Smooth muscle cell (in vitro differentiated cells): ENCODE data around the gene C7orf57. TPM values are rescaled to one million over a fixed set of nuclear protein-coding genes. Genes with fewer than 3 reads are reported as not detected.

Experiments used
- DNase-seq: peaks from one replicate; lab custom pipeline; 2025; ENCODE audit not compliant: unreplicated experiment; lab: John Stamatoyannopoulos, UW
- H2AFZ ChIP-seq: fragments of 200-600 bp; sonication (generic); 2 replicates; pipeline ENCODE4 v1.6.0; 2016; ENCODE audit warnings: antibody characterized with exemption, low read depth, mild to moderate bottlenecking
- H3F3A ChIP-seq: fragments of 200-600 bp; sonication (generic); 2 replicates; pipeline ENCODE4 v1.6.0; 2017; ENCODE audit warnings: antibody characterized with exemption, low read depth
- H3K27ac ChIP-seq: fragments of 200-600 bp; sonication (generic); 2 replicates; pipeline ENCODE4 v1.5.1; 2016; ENCODE audit warnings: low read depth, mild to moderate bottlenecking
- H3K27me3 ChIP-seq: fragments of 200-600 bp; sonication (generic); 2 replicates; pipeline ENCODE4 v1.6.1; 2016; ENCODE audit warnings: low read depth, mild to moderate bottlenecking
- H3K36me3 ChIP-seq: fragments of 200-600 bp; sonication (generic); 2 replicates; pipeline ENCODE4 v1.5.1; 2016; ENCODE audit warnings: low read depth
- H3K4me1 ChIP-seq: fragments of 200-600 bp; sonication (generic); 2 replicates; pipeline ENCODE4 v1.5.1; 2016; ENCODE audit warnings: low read depth
- H3K4me2 ChIP-seq: fragments of 200-600 bp; sonication (generic); 2 replicates; pipeline ENCODE4 v1.6.0; 2016; ENCODE audit warnings: mild to moderate bottlenecking
- H3K4me3 ChIP-seq: fragments of 200-600 bp; sonication (generic); 2 replicates; pipeline ENCODE4 v1.5.1; 2016; ENCODE audit warnings: mild to moderate bottlenecking
- H3K79me2 ChIP-seq: fragments of 200-600 bp; sonication (generic); 2 replicates; pipeline ENCODE4 v1.6.0; 2016; ENCODE audit warnings: low read depth, mild to moderate bottlenecking
- H3K9ac ChIP-seq: fragments of 200-600 bp; sonication (generic); 2 replicates; pipeline ENCODE4 v1.6.0; 2016; ENCODE audit warnings: low read depth
- H3K9me3 ChIP-seq: fragments of 200-600 bp; sonication (generic); replicated peaks from 2 replicates; pipeline ENCODE4 v1.5.1; 2016; ENCODE audit warnings: low read depth
- H4K20me1 ChIP-seq: fragments of 200-600 bp; sonication (generic); 2 replicates; pipeline ENCODE4 v1.6.0; 2016; ENCODE audit warnings: low read depth
- WGBS: methylation state at CpG from one replicate; pipeline ENCODE4 v1.1.7; 2016; ENCODE audit warnings: low lambda C conversion rate; 5-methylcytosine and 5-hydroxymethylcytosine counted together
- polyA plus RNA-seq: library from polyadenylated mRNA; unstranded; fragments of >200 nt; fragmentation: Nextera tagmentation; extraction: Ambion mirVana; gene quantifications from 2 replicates; pipeline ENCODE4 v1.2.1, GENCODE V29; 2016
- total RNA-seq: library from RNA; depleted of rRNA; stranded (reverse); fragments of >200 nt; gene quantifications from 2 replicates; pipeline ENCODE4 v1.2.3, GENCODE V29; 2014
- TF ChIP-seq, protein P1 (sequence below): fragments of 200-600 bp; sonication (generic); IDR thresholded peaks from 2 replicates; pipeline ENCODE4 v1.5.1; 2017; ENCODE audit warnings: borderline replicate concordance, mild to moderate bottlenecking, antibody characterized with exemption; ENCODE audit not compliant: insufficient read depth, poor library complexity, severe bottlenecking

C7orf57 gene
- total and polyA plus RNA-seq, 2 experiments from 2014 or later = not detected

DNA sequence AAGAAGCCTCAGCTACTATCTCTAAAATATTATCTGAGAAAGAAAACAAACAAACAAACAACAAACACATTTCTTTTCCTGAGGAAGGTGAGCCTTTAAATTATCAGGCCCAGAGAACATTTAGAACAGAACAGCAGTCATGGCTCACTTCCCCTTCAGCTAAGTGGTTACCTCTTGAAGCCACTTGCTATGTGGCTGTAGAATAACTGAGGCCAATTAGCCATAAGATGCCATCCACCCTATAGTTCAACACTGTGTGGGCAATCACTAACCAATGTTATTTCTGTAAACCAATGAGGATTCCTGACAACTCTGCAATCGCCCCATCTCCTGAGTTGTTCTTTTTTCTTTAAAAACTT, 50.1 kb downstream of the C7orf57 start:
- Histone ChIP-seq H3F3A (peaks cover 26% of the 10 kb centered on the region), H3K4me3 (no peak overlapping the region), H4K20me1 (no peaks in the 10 kb centered on the region), H3K27ac (peak overlapping the region; percentile 99), H3K79me2 (no peaks in the 10 kb centered on the region), H3K36me3 (no peaks in the 10 kb centered on the region), H2AFZ (no peak overlapping the region), H3K9ac (peak overlapping the region; percentile 68), H3K4me2 (peak overlapping the region; percentile 71), H3K9me3 (no peaks in the 10 kb centered on the region), H3K27me3 (no peaks in the 10 kb centered on the region), H3K4me1 (peaks cover 24% of the 10 kb centered on the region)
- DNase-seq = no peak
- TF ChIP-seq, protein P1, sequence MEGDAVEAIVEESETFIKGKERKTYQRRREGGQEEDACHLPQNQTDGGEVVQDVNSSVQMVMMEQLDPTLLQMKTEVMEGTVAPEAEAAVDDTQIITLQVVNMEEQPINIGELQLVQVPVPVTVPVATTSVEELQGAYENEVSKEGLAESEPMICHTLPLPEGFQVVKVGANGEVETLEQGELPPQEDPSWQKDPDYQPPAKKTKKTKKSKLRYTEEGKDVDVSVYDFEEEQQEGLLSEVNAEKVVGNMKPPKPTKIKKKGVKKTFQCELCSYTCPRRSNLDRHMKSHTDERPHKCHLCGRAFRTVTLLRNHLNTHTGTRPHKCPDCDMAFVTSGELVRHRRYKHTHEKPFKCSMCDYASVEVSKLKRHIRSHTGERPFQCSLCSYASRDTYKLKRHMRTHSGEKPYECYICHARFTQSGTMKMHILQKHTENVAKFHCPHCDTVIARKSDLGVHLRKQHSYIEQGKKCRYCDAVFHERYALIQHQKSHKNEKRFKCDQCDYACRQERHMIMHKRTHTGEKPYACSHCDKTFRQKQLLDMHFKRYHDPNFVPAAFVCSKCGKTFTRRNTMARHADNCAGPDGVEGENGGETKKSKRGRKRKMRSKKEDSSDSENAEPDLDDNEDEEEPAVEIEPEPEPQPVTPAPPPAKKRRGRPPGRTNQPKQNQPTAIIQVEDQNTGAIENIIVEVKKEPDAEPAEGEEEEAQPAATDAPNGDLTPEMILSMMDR = no peak
- 55% methylated on average over 1 of the region's 1 CpG for WGBS

DNA sequence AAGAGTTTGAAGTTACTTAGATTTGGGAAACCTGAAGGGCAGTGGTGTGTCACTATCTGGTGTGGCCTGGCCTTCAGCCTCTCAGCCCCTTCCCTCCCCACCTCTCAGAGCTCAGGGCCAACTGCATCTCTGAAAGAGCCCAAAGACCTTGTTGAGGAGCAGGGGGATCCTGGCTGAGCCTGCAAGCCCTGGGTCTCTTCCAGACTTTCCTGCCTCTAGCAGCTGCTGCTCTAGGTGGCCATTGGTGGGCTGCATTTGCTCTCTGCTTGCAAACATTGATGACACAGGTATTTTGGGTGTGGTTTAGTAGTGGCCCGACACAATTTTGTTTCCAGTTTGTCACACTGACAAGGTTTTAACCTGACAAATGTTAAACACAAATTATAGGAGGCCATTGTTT, 50.6 kb downstream of the C7orf57 start:
- 65% methylated on average over 1 of the region's 1 CpG for WGBS
- TF ChIP-seq, protein P1 = no peak
- Histone ChIP-seq H3F3A (peaks cover 26% of the 10 kb centered on the region), H3K4me2 (peak overlapping the region; percentile 71), H3K36me3 (no peaks in the 10 kb centered on the region), H3K27me3 (no peaks in the 10 kb centered on the region), H3K27ac (peak overlapping the region; percentile 99), H3K4me1 (peaks cover 28% of the 10 kb centered on the region), H4K20me1 (no peaks in the 10 kb centered on the region), H3K9me3 (no peaks in the 10 kb centered on the region), H3K79me2 (peaks cover under 1% of the 10 kb centered on the region), H2AFZ (no peak overlapping the region), H3K4me3 (no peak overlapping the region), H3K9ac (peak overlapping the region; percentile 68)
- no peak for DNase-seq

DNA sequence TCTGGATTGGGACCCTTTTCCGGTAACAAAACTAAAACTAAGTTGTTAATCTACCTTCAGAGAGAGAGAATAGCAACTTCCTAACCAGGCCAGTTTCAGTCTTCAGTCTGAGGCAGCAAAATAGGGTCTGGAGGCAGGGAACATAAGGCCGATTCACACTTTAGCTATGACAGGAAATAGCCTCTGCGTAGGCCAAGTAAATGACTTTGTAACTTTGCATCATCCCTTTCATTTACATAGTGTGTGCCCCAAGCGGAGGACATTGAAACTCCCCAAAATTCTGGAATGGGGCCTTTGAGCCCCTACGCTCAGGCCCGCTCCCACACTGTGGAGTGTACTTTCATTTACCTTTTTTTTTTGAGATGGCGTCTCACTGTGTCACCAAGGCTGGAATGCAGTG, 52.0 kb downstream of the C7orf57 start:
- H3K27me3 ChIP-seq = no peaks in the 10 kb centered on the region
- no peak overlapping the region for H3K4me3 ChIP-seq
- WGBS = 49% methylated on average over 7 of the region's 7 CpGs

More for the DNA sequence above, 52.0 kb downstream of the C7orf57 start:
- no peak for DNase-seq
- no peaks in the 10 kb centered on the region for H3K36me3 ChIP-seq
- H3K4me2 ChIP-seq = peak overlapping the region; percentile 71
- H3K4me1 ChIP-seq = peaks cover 28% of the 10 kb centered on the region
- no peaks in the 10 kb centered on the region for H4K20me1 ChIP-seq
- TF ChIP-seq, protein P1 = no peak
- no peak overlapping the region for H2AFZ ChIP-seq
- H3F3A ChIP-seq = peaks cover 26% of the 10 kb centered on the region
- H3K27ac ChIP-seq = peak overlapping the region; percentile 99
- H3K9me3 ChIP-seq = no peaks in the 10 kb centered on the region
- peaks cover 5% of the 10 kb centered on the region for H3K79me2 ChIP-seq
- H3K9ac ChIP-seq = peak overlapping the region; percentile 60
